Stimulated activated naive B cell treated with anti-CD40 and anti-IgM and Interleukin-4, amounts not matched to agents 10 μg/mL and 1 μg/mL and 100 μg/mL, for 72 hours (primary cell): ENCODE measurements around the gene HTR3C.
"Not testable (repeated sequence)": the region's sequence is repeated elsewhere in the genome, so short reads cannot be mapped to it uniquely, and the experiment has no call there.

Source experiments
- ATAC-seq, 2 donors: fragments of 150-1000 bp; cut with Tn5 transposase; replicated peaks; 2 replicates each; pipeline ENCODE4 v1.10.0; 2021; ENCODE audit warnings: moderate library complexity in 1 of 2
- DNase-seq: peaks from one replicate; pipeline ENCODE4 v3.0.0; 2021
- H3K27ac Mint-ChIP-seq: one replicate; pipeline ENCODE4 v1.8.0; 2022; ENCODE audit warnings: mild to moderate bottlenecking, mixed read lengths
- H3K27me3 Mint-ChIP-seq, 2 donors: one replicate each; pipeline ENCODE4 v1.8.0; 2022; ENCODE audit warnings: mixed read lengths in 2 of 2
- H3K36me3 Mint-ChIP-seq, 2 donors: one replicate each; pipeline ENCODE4 v1.8.0; 2022; ENCODE audit warnings: mixed read lengths in 2 of 2, mild to moderate bottlenecking in 1 of 2
- H3K4me1 Mint-ChIP-seq, 2 donors: one replicate each; pipeline ENCODE4 v1.8.0; 2022; ENCODE audit warnings: mixed read lengths in 2 of 2, mild to moderate bottlenecking in 1 of 2
- H3K4me3 Mint-ChIP-seq, 2 donors: one replicate each; pipeline ENCODE4 v1.8.0; 2022; ENCODE audit warnings: mild to moderate bottlenecking in 2 of 2, mixed read lengths in 2 of 2, moderate library complexity in 1 of 2
- H3K9me3 Mint-ChIP-seq, 2 donors: one replicate each; pipeline ENCODE4 v1.8.0; 2022; ENCODE audit warnings: mixed read lengths in 2 of 2, mild to moderate bottlenecking in 1 of 2

The HTR3C gene, protein sequence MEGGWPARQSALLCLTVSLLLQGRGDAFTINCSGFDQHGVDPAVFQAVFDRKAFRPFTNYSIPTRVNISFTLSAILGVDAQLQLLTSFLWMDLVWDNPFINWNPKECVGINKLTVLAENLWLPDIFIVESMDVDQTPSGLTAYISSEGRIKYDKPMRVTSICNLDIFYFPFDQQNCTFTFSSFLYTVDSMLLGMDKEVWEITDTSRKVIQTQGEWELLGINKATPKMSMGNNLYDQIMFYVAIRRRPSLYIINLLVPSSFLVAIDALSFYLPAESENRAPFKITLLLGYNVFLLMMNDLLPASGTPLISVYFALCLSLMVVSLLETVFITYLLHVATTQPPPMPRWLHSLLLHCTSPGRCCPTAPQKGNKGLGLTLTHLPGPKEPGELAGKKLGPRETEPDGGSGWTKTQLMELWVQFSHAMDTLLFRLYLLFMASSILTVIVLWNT

DNA sequence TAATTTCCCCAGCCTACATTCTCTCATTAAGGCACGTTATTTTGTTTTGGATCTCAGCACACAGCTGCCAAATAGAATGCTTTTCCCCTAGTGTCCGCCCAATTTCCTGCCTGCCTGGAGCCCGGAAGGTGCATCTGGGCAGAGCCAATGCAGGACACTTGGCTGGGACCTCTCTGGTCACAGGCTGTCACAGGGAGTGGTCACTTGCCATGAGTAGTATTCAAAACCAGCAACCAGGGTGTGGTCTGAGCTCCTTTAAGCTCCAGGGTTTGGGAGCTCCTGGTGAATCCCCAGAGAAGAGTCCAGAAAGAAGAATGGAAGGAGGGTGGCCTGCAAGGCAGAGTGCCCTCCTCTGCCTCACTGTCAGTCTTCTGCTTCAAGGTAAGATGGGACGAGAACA is at the start of gene HTR3C:
TSS of gene HTR3C (plus strand) at position 281 of the 400 bp plus-strand sequence. CDS start at position 315, 34 bp downstream.
- H3K36me3 Mint-ChIP-seq, result no peaks in the 10 kb centered on the region
- no peak within 1 kb of the TSS for H3K27ac Mint-ChIP-seq
- no peak within 1 kb of the TSS for H3K4me3 Mint-ChIP-seq
- peaks cover 0 to 1% of the 10 kb centered on the region in 2 donors for H3K4me1 Mint-ChIP-seq
- peaks cover 21 to 28% of the 10 kb centered on the region in 2 donors for H3K27me3 Mint-ChIP-seq
- DNase-seq, result no peak
- no peaks in the 10 kb centered on the region for H3K9me3 Mint-ChIP-seq
- no peak for ATAC-seq

DNA sequence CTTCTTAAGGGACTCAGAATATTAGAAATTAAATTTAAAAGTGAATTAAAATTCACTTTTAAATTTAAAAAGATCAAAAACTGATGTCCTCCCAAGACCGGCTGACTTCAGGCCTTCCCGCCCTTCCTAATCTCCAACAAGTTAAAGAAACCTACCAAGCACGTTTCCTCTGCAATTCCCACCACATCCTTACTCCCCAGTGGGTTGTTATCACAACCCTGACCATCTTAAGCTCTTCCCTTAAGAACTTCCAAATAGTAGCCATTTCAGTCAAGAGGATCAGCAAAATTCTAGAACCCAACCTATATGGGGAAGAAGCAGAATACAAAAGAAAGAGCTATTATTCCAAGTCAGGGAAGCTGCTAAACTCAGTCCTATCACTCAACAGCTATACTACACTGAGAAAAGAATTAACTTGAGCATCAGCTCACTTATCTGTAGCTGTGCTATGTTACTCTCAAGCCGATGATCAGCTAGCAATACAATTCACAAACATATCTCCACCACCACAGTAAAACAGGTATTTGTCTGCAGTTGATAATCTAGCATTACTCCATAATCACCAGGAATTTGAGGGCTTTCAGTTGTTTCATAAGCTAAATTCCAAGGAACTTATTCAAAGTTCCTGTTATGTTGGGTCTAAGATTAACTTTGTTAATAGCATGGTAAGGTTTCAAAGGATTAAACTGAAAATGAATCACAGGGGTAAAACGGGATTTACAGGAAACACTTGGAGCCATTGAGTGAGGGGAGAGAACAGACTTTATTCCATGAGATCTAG is 49.5 kb upstream of the HTR3C start:
- no peaks in the 10 kb centered on the region for H3K9me3 Mint-ChIP-seq
- peaks cover 18 to 38% of the 10 kb centered on the region in 2 donors for H3K4me1 Mint-ChIP-seq
- H3K36me3 Mint-ChIP-seq, result peaks cover 9 to 15% of the 10 kb centered on the region in 2 donors
- H3K27ac Mint-ChIP-seq, result no peak overlapping the region
- no peaks in the 10 kb centered on the region for H3K27me3 Mint-ChIP-seq
- ATAC-seq (no peak), DNase-seq (no peak)
- H3K4me3 Mint-ChIP-seq, result no peak overlapping the region

DNA sequence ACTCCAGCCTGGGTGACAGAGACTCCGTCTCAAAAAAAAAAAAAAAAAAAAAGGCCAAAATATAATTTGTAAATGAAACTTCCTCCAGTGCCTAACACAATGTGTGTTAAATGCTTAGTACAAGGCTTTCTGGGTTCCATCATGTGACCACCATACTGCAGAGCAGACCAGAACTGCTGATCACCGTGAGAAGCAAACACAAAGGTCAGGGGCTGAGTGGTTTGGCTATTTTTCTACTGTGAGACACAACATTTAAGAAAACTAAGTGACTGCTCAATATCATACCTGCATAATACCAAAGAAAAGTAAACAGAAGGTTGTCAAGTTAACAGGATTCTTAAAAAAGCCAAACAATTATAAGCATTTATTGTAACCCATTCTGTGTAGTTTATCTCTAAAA is 48.4 kb upstream of the HTR3C start:
- DNase-seq (no peak), ATAC-seq (no peak)
- H3K27ac Mint-ChIP-seq, result no peak overlapping the region
- H3K27me3 Mint-ChIP-seq, result no peaks in the 10 kb centered on the region
- no peak overlapping the region for H3K4me3 Mint-ChIP-seq
- no peaks in the 10 kb centered on the region for H3K9me3 Mint-ChIP-seq
- peaks cover 9 to 16% of the 10 kb centered on the region in 2 donors for H3K36me3 Mint-ChIP-seq
- H3K4me1 Mint-ChIP-seq, result peaks cover 20 to 44% of the 10 kb centered on the region in 2 donors

DNA sequence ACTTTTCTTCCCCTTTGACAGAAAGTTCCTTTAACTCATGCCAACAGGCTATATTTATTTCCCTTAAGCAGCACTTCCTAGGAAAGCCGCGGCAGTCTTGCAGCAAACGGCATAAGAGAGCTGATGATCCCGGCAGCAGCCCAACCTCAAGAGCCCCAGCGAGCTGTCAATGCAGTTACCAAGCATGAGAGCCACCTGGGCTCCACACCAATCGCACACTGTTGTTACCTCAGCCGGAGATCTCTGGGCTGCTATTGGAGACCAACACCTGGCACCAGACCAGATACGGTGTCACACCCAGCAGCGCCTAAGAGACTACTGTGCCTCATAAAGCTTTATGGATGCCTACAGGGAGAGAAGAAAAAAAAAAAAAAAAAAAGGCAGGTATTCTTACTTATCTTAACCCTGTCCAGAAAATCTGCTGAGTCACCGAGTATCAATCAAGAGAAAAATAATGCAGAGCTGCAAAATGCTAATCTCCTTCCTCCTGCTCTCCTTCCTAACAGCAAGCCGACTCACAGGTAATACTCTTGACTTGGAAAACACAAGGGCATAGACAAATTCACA is 46.8 kb upstream of the HTR3C start:
- Mint-ChIP-seq H3K9me3 (no peaks in the 10 kb centered on the region), H3K36me3 (peaks cover 13 to 22% of the 10 kb centered on the region in 2 donors), H3K27ac (peak overlapping the region; percentile 95), H3K27me3 (no peaks in the 10 kb centered on the region), H3K4me3 (peak overlapping the region; percentile 81 to 82), H3K4me1 (peaks cover 20 to 44% of the 10 kb centered on the region in 2 donors)
- DNase-seq, result peak; percentile 43
- ATAC-seq, result peak; percentile 87 to 91

DNA sequence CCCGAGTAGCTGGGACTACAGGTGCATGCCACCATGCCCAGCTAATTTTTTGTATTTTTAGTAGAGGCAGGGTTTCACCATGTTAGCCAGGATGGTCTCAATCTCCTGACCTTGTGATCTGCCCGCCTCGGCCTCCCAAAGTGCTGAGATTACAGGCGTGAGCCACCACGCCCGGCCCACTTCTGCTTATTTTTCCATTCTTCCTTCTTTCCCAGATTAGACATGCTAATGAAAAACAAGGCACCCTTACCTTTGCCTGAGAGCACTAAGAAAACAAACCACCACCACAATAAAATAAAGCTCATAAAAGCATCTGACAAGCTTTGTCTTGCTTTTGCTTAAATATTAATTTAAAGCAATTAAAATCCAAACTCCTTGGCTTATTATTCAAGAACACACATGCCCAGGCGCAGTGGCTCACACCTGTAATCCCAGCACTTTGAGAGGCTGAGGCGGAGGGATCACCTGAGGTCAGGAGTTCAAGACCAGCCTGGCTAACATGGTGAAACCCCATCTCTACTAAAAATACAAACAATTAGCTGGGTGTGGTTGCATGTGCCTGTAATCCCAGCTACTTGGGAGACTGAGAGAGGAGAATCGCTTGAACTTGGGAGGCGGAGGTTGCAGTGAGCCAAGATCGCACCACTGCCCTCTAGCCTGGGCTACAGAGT is 45.6 kb upstream of the HTR3C start:
- peak overlapping the region; percentile 30 to 58 for H3K4me3 Mint-ChIP-seq
- not testable (repeated sequence) for H3K9me3 Mint-ChIP-seq, DNase-seq, ATAC-seq, H3K27me3 Mint-ChIP-seq
- H3K36me3 Mint-ChIP-seq, result peaks cover 17 to 24% of the 10 kb centered on the region in 2 donors
- H3K27ac Mint-ChIP-seq, result peak overlapping the region; percentile 95
- H3K4me1 Mint-ChIP-seq, result peaks cover 20 to 44% of the 10 kb centered on the region in 2 donors

DNA sequence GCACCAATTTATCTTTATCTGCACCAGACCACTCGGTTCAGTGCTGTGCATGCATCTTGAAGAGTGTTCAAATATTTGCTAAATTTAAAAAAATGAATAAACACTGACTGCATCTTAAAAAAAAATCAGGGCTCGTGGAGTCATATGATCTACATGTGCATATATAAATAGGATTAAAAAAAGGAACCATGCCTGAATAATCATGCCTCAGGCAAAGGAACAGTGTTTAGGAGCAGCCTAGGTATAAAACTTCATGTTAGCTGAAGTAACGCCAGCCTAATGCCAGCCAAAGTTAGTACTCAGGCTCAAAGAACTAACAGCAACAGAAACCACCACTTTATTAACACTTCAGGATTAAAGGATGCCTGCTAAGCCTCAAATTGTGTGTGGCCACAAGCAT is 44.7 kb upstream of the HTR3C start:
- H3K36me3 Mint-ChIP-seq, result peaks cover 20 to 27% of the 10 kb centered on the region in 2 donors
- peak overlapping the region in 1 of 2 donors; percentile 58 for H3K4me3 Mint-ChIP-seq
- H3K4me1 Mint-ChIP-seq, result peaks cover 20 to 44% of the 10 kb centered on the region in 2 donors
- H3K9me3 Mint-ChIP-seq, result no peaks in the 10 kb centered on the region
- DNase-seq, result no peak
- ATAC-seq, result no peak
- H3K27me3 Mint-ChIP-seq, result no peaks in the 10 kb centered on the region
- no peak overlapping the region for H3K27ac Mint-ChIP-seq

DNA sequence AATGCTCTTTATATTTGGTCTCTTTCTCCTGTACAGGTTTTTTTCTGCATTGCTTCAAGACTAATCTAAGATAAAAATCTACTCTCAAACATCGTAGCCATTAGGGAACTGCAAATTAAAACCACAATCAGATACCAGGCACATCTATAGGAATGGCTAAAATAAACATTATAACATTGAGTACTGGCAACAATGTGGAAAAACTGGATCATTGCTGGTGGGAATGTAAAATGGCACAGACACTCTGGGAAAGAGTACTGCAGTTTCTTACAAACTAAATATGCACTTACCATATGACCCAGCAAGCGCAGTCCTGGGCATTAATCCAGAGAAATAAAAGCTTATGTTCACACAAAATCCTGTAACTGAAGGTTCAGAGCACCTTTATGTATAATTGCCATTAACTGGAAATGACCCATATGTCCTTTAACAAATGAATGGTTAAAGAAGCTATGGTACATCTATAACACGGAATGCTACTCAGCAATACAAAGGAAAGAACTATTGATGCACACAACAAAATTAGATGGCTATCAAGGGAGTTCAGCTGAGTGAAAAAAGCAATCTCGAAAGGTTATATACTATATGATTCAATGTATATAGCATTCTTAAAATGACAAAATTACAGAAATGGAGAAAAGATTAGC is 41.5 kb upstream of the HTR3C start:
- H3K36me3 Mint-ChIP-seq, result peaks cover 16 to 25% of the 10 kb centered on the region in 2 donors
- no peak for ATAC-seq
- no peak overlapping the region for H3K4me3 Mint-ChIP-seq
- peaks cover 18 to 35% of the 10 kb centered on the region in 2 donors for H3K4me1 Mint-ChIP-seq
- no peaks in the 10 kb centered on the region for H3K27me3 Mint-ChIP-seq
- no peak overlapping the region for H3K27ac Mint-ChIP-seq
- no peaks in the 10 kb centered on the region for H3K9me3 Mint-ChIP-seq
- no peak for DNase-seq

DNA sequence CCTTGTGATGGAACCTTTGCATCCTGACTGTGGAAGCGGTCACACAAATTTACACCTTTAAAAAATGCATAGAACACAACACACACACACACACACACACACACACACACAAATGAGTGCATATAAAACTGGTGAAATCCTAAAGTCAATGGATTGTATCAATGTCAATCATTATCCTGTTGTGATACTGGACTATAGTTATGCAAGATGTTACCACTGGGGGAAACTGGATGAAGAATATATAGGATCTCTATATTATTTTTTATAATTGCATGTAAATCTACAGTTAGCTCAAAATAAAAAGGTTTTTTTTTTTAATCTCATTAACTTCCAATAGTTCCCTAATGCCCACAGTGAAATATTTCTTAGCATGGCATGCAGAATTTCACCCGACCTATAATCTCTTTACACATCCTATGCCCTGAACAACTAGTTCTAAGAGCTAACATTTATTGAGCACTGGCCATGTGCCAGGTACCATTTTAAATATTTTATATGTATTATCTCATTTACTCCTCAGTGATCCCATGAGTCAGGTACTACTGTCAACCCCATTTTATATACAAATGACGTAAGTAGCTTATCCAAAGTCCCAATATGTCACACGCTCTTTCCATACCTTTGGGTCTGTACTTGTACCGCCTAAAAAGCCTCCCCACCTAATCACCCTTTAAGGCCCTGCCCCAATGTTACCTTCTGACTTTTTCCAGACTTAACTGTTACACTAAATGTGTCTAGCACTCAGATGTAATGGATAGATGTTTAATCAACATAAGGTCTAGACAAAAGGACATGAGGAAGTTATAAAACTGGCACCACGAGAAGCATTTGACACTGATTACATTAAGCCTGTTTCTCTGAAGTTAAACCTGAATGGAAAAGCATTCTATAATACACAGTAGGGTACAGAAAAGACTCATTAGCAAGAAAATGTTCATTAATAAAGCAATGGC is 40.6 kb upstream of the HTR3C start:
- Mint-ChIP-seq H3K27me3 (no peaks in the 10 kb centered on the region), H3K36me3 (peaks cover 16 to 25% of the 10 kb centered on the region in 2 donors), H3K9me3 (no peaks in the 10 kb centered on the region), H3K27ac (no peak overlapping the region), H3K4me1 (peaks cover 15 to 35% of the 10 kb centered on the region in 2 donors), H3K4me3 (no peak overlapping the region)
- DNase-seq, result no peak
- ATAC-seq, result no peak

DNA sequence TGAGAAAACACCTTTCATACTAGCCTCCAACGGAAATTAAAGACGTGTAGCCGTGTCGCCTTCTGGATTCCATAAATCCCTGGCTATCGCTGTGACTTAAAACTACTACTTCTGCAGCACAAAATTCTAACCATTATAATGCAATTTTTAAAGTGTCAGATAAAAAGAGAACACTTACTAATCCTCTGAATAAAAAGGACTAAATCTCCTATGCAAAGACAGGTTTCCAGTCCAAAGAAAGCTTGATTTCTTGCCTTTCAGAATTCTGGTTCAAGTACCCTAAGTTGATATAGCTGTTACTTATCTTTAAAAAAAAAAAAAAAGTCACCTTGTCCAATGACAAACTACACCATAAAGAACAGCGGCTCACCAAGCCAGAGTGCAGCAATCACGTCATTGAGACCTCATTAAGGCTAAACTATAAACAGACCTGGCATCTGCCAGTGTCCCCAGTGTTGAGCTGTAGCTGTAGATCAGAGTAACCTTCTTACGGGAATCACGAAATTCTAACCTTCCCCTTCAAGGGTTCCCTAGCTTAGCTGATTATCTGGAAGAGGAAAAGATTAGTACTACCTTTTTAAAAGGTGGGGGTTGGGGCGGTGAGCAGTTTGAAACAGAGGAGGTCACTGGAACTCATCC is 37.3 kb upstream of the HTR3C start:
- Mint-ChIP-seq H3K4me1 (peaks cover 7 to 28% of the 10 kb centered on the region in 2 donors), H3K36me3 (peaks cover 13 to 15% of the 10 kb centered on the region in 2 donors), H3K27ac (no peak overlapping the region), H3K9me3 (no peaks in the 10 kb centered on the region), H3K4me3 (no peak overlapping the region), H3K27me3 (peaks cover 5 to 7% of the 10 kb centered on the region in 2 donors)
- ATAC-seq (no peak), DNase-seq (no peak)

DNA sequence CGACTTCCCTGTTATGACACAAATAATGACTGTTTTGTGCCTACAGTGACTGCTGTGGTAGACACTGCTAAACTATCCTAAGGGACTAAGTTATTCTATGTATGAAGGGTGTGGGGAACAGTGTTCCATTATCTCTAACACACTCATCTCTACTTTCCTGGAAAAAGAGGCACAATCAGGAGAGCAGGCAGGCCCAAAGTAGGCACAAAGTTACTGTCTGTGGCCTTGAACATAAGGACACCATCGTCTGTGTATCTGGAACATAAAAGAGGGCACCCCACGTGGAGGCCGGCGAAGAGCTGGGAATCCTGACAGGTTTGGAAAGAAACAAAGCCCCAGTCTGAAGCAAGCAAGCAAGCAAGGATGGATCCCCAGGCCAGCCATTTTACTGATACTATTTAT is 36.7 kb upstream of the HTR3C start:
- Mint-ChIP-seq H3K4me1 (peaks cover 7 to 28% of the 10 kb centered on the region in 2 donors), H3K9me3 (no peaks in the 10 kb centered on the region), H3K27ac (no peak overlapping the region), H3K4me3 (peak overlapping the region in 1 of 2 donors; percentile 3), H3K27me3 (peaks cover 10 to 14% of the 10 kb centered on the region in 2 donors), H3K36me3 (peaks cover 8 to 9% of the 10 kb centered on the region in 2 donors)
- DNase-seq (no peak), ATAC-seq (no peak)

DNA sequence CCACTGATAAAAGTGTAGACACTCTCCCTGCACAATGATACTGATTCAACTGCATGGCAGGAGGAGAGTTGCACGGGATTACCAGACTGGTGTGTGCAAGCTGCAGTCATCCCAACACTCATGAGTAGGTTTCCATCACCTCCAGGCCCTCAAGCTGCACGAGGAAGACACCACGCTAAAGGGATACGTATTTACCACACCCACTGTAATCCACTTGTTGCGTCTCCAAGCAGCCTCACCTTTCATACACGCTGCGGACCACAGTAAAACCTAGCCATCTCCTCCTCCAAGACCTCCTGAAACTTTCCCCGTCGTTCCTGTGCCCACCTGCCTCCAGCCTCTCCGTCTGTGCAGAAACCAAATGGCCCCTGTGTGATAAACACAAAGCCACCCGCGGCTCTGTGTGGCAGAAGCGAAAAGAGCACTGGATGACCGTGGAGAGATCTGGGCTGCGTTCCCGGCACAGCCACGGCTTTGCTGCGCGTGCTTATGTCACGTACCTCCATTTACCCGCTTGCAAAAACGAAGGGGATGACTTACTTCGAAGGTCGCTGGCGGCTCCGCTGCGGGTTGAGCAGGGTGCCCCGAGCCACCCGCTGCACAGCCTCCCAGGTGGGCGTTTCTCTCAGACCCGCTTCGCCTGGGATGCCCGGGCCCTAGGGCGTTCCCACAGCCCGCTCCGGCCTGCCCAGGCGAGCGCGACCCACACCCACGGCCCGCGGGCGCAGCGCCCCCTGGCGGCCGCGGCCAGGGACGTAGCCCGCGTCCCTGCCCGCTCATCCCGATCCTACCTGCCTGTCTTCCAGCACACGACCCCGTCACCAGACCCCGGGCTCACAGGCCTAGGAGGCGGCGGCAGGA is 35.8 kb upstream of the HTR3C start:
- Mint-ChIP-seq H3K9me3 (no peaks in the 10 kb centered on the region), H3K36me3 (peaks cover 8 to 9% of the 10 kb centered on the region in 2 donors), H3K27me3 (peaks cover 14 to 19% of the 10 kb centered on the region in 2 donors), H3K4me1 (peaks cover 7 to 28% of the 10 kb centered on the region in 2 donors), H3K27ac (peak overlapping the region; percentile 94), H3K4me3 (peak overlapping the region; percentile 98 to 99)
- ATAC-seq (peak; percentile 82 to 84), DNase-seq (peak; percentile 42)
